HTERT RPE-1 (cell line): ENCODE measurements around the gene RRP36.

Source experiments
- in situ Hi-C: fragments of 300-500 bp; cut with MboI; formaldehyde crosslinking; loops from 4 replicates; pipeline ENCODE4 v1.14.3; 2020; ENCODE audit warnings: low sequenced_read_pairs

The RRP36 gene

DNA sequence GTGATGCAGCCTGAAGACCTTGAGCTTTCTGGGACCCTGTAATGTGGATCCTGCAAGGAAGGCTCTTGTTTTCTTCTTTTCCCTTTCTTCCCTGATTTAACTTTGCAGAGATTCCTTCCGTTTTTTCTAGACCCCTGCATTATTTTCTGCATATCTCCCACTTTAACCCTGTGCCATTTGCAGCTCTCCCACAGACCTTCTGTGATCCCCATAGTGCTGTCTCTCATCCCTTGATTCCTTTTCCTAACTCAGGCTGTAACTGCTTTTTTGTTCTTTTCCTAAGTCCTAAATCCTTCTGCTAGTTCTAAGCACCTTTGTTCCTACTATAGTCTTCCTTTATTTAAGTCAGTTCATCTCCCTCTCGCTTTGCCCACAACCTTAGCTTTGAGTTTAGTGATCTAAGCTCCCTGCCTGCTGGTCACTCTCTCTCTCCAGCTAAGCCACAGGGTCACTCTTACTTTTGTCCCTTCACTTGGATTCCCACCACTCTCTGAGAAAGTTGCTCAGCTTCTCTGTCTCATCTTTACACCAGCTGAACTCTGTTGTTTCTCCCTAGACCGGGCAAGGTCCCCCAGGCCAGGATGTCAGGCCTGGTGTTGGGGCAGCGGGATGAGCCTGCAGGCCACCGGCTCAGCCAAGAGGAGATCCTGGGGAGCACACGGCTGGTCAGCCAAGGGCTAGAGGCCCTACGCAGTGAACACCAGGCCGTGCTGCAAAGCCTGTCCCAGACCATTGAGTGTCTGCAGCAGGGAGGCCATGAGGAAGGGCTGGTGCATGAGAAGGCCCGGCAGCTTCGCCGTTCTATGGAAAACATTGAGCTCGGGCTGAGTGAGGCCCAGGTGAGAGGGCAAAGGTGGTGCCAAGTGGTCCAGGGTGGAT is 39.6 kb downstream of the RRP36 start:
- in situ Hi-C loops: no loop called here

DNA sequence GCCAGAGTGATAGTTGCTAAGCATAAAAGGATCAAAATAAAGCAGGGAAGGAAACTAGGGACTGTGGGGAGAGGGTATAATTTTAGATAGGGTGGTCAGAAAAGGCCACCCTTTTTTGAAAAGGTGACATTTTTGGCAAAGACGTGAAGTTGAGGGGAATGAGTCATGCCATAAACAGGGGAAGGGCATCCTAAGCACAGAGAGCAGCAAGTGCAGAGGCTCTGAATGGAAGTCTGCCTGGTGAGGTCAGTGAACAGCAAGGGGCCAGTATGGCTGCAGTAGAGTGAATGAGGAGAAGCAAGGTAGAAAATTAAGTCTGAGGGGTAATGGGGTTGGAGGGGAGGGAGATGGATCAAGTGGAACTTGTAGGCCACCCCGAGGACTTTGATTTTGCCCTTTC is 40.4 kb downstream of the RRP36 start:
- in situ Hi-C loops: no loop called here

DNA sequence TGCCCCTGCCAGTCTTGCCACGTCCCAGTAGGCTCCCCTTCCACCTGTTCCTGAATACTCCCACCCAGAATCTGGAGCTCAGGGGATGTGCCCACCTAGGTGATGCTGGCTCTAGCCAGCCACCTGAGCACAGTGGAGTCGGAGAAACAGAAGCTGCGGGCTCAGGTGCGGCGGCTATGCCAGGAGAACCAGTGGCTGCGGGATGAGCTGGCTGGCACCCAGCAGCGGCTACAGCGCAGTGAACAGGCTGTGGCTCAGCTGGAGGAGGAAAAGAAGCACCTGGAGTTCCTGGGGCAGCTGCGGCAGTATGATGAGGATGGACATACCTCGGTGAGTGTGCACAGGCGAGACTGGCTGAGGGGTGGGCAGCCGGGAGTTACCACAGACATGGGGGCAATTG is 41.4 kb downstream of the RRP36 start:
- in situ Hi-C loops: no loop called here

DNA sequence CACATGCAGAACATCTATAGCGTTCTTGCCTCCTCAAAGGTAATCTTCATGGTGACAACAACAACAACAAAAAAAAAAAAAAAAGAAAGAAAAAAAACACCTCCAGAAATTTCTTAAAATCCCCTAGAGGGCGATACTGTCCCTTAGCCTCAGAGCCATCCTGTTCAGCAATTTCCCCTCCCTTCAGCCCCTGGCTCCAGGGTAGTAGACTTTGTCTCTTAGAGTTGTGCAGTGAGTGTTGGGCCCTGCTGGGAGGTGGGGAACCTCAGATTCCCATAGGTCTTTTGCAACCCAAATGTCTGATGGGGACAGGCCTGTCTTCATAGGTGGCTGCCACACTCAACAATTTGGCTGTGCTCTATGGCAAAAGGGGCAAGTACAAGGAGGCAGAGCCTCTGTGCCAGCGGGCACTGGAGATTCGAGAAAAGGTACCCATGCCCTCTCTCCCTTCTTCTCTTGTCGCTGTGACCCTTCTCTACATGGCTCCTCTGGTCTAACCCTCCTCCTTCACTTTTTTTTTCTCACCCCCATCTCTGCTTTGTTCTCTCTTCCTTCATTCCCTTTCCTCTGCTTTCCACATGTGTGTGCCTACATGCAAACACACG is 48.7 kb downstream of the RRP36 start:
- in situ Hi-C loops: no loop called here

DNA sequence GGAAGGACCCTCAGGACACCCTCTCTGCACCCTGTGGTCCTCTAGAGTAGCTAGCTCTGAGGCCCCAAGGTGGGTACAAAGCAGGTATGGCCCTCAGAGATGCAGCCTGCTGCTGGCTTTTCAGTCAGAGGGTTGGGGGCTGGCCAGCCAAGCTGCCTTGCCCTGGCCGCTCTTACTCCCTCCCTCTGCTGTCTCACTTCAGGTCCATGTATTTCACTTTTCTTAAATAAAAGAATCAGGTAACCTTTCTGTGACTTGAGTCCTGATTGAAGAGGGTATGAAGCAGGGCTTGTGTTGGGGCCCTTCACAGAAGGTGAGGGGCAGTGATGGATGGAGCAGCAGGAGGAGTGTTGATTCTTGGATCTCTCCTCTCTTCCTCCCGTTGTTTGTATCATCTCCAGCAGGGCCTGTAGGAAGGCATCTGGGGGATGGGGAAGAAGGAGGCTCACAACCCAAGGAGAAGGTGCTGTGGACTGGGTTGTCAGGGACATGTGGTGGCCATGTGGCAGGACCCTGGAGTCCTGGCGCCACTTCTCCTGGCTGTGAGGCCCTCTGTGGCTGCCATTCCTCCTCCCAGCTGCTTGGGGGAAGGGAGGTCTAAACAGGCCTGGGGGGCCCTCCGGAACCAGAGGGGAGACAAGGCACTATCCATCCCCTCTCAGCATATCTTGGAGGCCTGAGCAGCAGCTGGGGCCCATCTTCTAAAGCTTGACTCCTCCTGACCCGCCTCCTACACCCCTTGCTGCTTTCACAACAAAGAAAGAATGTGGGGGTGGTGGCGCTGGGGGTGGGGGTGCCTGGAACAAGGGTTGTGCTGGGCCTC is 53.6 kb downstream of the RRP36 start:
- in situ Hi-C loops: no loop called here

DNA sequence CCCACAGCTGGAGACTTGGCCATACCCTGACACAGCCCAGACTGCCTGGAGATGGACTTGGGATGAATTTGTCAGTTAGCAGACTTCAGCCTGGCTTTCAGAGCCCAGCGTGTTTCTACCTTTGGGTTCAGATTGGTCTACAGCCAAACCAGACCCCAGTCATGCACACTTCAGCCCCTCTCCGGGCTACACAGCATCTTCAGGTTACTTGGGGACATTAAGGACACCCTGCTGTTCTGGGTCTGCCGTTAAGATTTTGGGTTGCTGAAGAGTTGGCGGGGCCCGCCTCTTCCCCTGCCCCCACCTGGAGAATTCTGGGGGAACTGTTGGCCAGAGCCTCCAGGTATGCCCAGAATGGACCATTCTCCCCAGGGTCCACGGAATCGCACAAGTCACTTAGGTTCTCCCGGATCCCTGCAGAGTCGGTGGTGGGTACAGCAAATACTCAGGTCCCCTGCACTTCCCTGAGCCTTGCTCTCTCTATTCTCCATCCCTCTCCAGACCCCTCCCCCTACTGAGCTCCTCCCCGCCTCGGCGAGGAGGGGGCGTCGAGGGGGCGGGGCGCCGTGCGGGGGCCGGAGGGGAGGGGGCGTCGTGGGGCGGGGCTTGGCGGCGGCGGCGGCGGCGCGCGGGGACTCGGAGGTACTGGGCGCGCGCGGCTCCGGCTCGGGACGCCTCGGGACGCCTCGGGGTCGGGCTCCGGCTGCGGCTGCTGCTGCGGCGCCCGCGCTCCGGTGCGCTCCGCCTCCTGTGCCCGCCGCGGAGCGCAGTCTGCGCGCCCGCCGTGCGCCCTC is 54.4 kb downstream of the RRP36 start, which contains the start of gene PTK7:
PTK7 (plus strand) TSS at position 645 of the 794 bp plus-strand sequence. CDS start 175 bp downstream, outside the sequence.
- in situ Hi-C loops: no loop called here

DNA sequence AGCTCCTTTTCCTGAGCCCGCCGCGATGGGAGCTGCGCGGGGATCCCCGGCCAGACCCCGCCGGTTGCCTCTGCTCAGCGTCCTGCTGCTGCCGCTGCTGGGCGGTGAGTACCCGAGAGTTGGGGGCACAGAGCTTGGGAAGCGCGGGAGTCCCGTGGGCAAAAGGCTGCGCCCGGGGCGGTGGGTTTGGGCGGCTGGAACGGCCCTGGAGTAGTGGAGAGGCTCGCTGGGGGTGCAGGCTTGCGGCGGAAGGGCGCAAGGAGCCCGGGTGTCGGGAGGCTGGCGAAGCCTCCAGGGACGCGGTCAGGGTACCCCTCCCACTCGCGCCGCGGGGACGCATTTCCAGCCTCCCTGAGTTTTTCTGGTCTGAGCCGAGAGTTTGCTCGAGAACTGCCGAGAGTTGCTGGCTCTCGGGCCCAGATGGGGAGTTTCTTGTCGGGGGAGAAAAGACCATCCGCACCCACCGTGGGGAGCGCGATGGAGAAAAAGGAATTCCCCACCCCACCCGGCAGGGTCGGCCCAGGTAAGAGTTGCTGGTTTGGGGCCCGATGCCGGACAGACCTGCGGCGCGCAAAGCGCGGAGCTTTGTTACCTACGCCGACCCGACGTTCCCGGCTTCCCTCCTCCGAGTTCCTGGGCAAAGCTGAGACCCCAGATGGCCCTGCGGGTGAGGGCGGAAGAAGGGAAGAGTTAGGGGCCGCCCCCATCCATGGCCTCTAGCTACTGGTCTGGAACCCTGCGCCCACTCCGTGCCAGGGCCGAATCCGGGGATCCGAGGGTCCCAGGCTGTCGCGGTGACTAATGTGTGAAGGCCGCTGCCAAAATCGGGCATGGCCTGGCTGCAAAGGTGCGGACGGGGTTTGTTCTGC is 55.3 kb downstream of the RRP36 start:
- in situ Hi-C loops: no loop called here

DNA sequence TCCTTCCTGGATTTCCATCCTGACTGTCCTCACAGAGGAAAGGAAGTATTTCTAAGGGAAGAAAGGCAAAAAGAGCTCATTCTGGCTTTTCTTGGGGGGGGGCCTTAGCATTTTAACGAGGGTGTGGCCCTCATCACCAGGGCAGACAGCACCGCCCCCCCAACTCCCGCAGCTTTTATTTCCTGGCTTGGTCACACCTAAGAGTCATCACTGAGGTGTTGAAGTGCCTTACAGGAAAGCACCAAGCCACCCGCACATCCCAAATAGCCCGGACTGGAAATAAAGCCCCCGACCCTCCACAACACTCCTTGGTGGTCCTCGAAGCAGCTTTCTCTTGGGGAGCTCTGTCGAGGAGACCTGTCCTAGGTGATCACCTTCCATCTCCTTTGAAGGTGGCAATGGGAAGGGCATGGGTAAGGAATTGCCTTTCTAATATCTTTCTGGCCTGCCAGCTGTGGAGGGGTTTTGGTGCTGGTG is 55.9 kb downstream of the RRP36 start:
- in situ Hi-C loops: no loop called here

DNA sequence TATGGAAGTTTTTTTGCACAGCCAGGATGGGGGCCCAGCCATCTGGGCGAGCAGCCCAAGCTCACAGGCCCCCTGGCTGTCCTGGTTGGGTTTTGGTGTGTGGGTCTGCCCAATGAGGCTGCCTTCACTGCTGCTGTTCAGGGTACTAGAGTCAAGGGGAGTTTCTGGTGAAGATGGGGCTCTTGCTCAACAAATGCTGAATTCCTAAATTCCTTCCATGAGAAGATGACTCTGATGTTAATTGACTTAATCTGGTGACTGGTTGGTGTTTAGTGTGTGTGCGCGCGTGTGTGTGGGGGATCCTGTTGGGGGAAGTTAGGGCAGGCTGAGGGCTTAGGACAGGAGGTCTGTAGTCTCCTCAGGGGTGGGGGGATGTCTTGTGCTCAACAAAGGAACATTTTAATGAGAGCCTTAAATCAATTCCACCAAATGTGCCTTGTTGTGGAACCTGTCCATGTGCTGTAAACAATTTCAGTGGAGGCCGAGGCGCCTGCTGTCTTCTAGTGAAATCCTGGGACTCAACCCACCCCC is 56.6 kb downstream of the RRP36 start:
- in situ Hi-C loops: no loop called here

DNA sequence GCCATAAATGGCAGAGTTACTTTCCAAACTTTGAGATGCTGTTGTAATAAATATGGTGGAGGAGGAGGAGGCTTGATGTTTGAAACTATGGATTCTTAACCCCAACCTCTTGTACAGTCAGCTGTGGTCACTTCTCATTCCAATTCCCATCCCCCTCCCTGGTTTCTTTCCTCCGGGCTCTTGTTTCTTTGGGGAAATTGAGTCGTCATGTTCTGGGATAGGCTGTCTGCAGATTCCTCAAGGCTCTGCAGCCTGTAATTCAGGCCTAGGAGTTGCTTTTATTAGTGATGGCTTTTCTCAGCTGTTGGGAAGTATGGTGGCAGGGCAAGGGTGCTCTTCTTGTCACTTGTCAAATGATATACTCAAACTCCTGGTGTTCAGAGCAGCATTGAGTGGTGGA is 57.3 kb downstream of the RRP36 start:
- in situ Hi-C loops: no loop called here
